ENCODE measurements around the gene UQCC5.
"Not testable (repeated sequence)": the region's sequence is repeated elsewhere in the genome, so short reads cannot be mapped to it uniquely, and the experiment has no call there.

The UQCC5 gene

DNA sequence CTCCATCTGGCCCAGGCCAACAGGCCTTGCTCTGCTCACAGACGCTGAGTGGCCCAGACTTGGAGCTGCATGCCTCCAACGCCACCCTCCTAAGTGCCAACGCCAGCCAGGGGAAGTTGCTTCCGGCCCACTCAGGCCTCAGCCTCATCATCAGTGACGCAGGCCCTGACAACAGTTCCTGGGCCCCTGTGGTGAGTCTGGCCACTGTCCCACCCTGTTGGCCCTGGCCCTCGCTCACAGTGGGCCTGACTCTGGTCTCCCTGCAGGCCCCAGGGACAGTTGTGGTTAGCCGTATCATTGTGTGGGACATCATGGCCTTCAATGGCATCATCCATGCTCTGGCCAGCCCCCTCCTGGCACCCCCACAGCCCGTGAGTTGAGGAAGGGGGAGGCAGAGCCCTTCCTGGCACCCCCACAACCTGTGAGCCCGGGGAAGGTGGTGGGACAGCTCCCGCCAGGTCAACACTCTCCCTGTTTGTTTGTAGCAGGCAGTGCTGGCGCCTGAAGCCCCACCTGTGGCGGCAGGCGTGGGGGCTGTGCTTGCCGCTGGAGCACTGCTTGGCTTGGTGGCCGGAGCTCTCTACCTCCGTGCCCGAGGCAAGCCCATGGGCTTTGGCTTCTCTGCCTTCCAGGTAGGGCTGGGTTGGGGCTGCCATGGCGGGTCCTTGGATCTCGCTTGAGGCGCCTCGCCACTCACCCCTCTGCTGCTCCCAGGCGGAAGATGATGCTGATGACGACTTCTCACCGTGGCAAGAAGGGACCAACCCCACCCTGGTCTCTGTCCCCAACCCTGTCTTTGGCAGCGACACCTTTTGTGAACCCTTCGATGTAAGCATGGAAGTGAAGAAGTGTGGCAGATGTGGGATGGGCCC is 12.8 kb upstream of the UQCC5 start:
- DNase-seq (ENCODE audit: low spot score), result no peak

GRCh38 chr3:52524258-52524751 is 12.1 kb upstream of the UQCC5 start:
- DNase-seq (ENCODE audit: low spot score), result no peak

DNA sequence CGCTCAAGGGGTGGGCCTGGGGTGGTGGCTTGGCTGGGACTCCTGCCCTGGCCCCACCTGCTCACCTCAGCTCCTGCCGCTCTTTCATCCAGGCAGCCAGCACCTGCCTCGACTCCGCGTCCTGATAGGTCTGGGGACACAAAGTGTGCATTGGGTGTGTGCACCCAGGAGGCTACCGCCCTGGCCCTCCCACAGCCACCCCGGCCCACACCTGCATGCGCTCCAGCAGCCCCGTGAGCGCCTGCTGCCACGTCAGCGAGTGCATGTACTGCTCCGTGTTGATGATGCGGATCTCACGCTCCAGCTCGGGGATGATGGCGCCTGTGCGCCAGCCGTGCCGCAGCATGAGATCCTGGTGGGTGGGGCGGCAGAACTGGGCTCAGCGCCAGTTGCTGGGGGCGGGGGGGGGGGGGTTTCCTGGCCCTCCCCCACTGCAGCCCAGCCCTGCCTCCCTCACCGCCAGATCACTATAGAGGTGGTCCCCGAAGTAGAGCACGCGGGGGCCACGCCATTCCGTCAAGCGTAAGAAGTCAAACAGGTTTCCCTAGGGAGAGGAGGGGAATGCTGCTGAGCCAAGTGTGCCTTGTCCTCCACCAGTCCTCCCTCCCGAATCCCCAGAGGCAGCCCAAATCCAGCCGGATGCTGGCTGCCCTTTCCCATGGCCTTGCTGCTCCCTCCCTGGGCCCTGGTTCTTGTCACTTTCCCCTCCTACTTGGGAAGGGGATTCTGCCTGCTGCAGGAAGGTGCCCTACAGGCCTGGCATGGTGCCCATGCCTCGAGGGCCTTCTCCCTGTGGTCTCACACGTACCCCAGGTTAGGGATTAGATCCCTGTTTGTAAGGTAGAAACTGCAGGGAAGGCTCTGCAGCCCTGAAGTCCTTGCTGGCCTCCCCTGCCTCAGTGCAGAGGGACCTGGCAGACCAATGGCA is 11.4 kb upstream of the UQCC5 start:
- peak; percentile 69 for DNase-seq (ENCODE audit: low spot score)

DNA sequence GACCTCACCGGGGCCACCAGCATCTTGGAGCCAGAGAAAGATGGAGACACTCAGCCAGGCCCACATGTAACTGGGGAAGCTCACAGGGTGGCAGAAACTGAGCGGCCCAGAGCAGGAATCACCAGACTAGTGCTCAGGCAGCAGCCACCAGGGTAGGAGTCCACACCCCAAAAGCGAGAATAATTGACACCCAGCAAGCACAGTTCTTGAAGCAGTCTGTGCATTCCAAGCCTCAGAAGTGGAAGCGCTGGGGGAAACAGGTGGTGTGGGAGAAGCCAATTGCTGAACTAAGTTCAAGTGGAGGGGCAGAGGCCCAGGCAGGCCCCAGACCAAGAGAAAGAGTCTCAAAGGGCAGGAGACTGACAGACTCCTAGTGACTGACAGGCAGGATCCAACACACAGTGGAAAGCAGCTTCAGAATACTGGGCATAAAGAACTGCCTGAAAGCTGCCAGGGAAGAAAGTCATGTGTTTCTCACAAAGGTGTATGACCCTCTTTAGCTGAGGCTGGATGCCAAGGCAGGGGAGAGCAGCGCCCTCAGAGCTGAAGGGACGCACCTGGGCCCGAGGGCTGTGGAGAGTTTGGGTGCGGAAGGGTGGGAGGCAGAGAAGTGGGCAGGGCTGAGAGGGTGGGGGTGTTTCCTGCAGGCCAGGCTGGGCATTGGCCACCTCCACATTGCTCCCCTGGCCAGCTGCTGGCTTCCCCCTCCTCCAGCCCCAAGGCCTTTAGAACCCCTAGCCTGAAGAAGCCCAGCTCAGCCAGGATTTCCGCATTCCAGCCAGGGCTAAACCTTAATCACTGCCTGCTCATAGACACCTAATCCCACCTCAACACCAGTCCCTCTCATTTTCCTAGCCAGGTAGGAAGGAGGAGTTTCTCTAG is 10.5 kb upstream of the UQCC5 start:
- no peak for DNase-seq (ENCODE audit: low spot score)

DNA sequence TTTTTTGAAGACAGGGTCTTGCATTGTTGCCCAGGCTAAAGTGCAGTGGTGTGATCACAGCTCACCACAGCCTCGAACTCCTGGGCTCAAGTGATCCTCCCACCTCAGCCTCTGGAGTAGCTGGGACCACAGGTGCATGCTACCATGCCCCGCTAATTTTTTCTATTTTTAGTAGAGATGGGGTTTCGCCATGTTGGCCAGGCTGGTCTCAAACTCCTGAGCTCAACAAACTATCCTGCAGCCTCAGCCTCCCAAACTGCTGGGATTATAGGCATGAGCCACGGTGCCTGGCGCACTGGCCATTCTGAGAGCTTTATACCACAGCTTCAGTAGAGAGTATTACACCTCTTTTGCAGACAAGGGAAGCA is 9.8 kb upstream of the UQCC5 start:
- not testable (repeated sequence) for DNase-seq (ENCODE audit: low spot score)

GRCh38 chr3:52527039-52527731 is 9.2 kb upstream of the UQCC5 start:
- no peak for DNase-seq (ENCODE audit: low spot score)

DNA sequence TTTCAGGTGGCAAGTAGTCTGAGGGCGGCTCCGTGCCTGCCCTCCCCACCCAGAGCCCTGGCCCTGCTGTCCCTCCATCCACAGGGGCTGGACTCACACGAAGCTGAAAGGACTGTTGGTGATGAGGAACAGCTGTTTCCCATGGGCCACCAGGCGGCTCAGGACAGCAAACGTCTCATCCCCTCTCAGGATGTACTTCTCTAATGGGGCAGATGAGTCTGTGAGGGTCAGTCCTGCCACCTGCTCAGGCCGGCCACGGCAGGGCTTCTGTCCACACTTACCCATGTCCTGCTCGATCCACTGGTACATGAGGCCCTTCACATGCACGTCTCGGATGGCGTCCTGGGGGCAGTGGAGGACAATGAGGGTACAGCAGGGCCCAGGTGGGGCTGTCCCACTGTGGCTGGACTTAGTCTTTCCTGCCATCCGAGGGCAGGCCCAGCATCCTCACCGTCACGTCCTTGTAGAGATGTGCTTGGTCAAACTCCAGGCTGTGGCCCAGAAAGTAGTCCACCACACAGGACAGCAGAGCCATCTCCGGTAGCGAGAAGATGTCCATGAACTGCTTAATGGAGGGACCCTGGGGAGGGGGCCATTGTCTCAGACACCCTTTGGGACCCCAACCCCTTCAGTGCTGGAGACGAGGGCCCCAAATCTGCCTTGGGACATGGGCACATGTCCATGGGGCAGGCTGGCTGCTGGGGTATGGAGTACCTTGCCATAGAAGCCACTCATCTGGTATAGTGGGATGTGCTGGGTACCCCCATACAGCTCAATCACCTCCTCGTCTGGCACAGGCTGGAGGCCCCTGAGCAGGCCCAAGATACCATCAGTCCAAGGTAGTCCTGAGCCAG is 8.4 kb upstream of the UQCC5 start:
- no peak for DNase-seq (ENCODE audit: low spot score)

DNA sequence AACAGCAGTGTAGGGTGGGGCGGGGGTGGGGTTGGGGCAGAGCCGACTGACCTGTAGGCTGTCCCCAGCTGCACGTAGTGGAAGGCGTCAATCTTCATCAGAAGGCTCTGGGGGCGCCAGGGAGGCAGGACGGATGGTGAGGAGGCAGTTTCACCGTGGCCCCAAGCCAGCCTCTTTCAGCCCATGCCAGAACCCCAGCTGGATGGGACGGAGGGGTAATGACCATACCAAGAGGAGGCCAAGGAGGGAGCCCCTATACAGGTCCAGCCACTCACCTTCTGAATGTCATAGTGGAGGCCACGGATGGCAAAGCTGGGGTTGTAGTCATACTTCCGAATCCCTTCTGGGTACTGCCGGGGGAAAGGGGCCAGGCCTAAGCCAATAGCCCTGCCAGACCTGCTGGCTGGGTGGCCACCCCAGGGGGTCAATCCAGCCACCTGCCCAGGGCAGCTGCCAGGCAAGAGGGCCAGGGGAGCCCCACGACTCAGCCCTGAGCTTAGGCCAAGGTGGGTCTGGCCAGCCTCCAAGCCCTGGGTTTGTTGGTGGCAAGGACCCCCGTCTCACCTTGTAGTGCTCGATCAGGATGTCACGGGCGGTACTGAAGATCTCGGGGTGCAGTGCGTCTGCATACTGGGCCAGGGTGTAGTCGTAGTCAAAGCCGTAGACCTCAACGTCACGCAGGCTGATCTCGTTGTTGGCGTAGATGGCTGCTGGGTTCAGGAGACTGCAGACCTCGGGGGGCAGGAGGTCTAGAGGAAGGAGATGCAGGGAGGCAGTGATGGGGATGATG is 7.6 kb upstream of the UQCC5 start:
- no peak for DNase-seq (ENCODE audit: low spot score)

DNA sequence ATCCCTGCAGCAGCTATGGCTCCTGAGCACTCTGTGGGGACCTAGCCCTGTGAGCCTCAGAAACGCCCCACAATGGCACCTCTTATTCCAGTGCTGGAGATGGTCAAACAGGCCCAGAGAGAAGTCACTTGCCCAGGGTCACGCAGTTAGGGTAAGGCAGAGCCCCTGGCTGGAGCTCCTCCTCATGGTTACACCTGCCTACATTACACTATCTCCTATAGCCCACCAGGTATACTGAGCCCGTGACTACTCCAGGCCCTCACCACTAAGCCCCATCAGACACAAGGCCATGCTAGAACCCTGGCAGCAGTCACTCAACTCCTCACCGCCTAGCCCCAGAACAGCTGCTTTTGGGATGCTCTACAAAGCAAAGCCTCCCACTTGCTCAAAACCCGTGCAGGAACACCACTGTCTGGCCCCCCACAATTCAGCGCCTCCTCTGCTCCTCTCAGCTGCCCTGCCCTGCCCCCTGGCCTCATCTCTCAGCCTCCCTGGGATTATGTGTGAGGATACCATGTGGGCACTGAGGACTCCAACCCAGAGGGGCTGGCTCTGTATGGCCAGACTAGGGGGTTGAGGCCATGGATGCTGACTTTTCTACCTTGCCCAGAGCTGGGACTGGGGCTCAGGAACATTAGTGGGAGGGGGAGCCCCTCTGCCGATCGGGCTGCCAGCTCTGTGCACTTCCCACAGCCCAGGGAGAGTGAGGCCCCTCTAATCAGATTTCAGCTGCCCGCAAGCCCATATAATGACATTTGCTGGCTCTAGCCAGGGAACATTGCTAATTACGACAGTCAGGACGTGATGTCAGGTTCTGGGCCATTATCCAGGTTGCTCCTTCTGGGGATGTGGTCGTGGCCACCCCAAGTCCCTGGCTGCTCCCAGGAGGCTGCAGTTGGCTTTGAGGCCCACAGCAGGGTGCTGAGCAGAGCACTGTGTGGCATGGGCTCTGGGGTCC is 6.8 kb upstream of the UQCC5 start:
- no peak for DNase-seq (ENCODE audit: low spot score)

DNA sequence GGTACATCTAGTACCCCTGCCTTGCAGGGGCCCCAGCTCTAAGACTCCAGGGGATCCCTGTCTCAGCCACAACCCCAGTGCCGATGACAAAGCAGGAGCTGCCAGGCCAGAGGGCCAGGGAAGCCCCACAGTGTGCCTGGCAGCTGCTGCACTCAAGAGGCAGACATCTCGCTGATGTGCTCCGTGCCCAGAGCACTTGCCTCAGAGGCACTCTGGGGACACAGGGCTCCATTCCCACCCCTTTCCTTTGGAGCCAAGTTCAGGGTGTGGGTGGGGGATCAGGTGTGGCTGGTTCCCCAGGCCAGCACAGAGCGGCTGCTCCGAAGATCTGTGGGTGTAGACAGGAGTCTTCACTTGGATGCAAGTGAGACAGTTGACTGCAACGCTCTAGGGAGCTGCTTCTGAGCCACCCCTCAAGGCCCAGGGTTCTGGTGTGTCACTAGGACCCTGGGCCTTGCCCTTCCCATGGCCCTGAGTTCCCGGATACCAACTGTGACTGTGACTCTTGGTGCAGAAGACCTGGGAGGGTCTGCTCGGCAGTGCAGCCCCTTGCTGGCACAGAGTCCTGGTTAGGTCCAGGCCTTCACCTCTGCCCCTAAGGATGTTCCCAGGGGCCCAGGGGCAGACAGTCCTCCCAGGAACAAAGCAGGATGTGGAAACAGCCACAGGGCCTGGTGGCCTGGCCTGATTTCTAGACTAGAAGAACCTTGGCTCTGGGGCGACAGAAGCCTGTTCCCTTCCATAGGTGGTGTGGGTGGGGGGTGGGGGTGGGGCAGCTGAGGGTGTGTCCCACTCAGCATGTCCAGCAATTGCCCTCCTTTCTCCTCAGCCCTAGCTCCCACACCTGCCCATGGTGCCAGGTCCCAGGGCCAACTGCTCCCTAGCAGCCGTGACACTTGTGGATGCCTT is 5.2 kb upstream of the UQCC5 start:
- DNase-seq (ENCODE audit: low spot score), result peak; percentile 12

DNA sequence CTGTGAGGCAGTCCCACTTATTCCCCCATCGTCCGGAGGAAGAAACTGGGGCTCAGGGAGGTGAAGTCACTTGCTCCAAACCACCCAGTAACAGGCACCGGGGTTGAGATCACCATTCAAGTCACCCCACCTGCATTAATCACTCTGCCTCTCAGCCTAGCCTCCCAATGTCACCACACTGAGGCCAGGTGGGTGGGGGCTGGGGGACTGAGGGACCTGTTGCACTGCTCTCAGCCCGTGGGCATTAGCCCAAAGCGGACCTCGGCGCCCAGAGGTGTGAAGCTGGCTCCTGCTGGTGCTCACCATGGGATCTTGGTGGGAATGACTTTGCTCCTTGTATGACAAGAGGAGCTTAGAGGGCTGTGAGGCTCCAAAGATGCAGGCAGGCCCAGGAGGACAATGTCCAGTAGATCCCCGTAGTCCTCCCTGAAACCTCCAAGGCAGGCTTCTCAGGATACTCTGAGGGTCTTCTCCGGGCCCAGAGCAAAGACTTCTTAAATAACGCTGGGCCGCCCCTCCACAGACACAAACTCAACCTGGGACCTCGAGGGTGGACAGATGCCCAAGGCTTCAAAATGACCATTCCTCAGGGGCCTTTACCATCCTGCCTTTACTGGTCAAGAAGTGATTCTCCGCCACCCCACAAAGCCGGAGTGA is 4.4 kb upstream of the UQCC5 start:
- peak; percentile 27 for DNase-seq (ENCODE audit: low spot score)

DNA sequence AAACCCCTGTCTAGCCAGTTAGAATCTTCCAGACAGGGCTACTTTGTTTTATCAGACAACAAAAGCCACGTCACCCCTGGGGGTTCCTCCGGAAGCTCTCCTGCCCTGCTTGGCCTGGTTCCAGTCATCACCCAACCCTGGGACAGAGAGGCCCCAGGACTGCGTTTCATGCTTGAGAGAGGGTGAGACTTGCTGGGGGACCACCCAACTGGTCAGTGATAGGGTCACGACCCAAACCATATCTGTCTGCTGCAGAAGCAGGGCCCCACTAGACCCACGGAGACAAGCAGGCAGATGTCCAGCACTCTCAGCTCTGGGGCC is 3.9 kb upstream of the UQCC5 start:
- DNase-seq (ENCODE audit: low spot score), result peak; percentile 81

DNA sequence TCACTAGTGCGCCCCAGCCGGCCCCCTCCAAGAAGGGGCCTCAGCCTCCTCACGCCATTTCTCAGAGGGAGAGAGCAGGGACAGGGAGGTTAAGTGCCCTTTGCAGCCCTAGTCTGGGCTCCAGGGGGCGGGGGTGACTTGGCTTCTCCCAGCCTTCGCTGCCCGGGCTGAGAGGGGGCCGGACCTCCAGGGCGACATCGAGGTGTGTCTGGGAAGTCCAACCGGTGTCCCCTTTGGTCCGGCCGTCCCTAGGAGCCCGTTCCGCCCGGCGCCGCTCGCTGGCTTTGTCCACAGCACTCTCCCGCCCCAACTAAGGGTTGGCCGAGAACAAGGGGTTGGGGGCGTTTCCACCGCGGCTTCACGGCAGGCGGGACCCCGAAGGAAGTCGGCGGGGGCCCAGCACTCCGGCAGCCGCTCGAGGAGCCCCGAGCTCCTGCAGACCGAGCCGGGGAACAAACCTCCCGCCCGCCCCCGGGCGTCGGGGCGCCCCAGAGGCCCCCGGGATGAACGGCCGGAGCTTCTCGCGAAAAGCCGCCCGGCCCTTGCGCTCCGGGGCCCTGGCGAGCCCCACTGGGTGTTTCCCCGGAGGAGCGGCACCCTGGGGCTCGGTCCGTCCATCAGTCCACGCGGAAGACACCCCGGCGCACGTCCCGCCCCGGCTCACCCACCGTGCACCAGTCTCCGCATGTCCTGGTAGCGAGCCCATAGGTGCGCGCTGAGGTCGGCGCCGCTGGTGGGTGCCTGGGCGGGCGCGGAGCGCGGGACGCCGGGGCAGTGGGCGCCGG is 3.4 kb upstream of the UQCC5 start:
- peak; percentile 67 for DNase-seq (ENCODE audit: low spot score)

DNA sequence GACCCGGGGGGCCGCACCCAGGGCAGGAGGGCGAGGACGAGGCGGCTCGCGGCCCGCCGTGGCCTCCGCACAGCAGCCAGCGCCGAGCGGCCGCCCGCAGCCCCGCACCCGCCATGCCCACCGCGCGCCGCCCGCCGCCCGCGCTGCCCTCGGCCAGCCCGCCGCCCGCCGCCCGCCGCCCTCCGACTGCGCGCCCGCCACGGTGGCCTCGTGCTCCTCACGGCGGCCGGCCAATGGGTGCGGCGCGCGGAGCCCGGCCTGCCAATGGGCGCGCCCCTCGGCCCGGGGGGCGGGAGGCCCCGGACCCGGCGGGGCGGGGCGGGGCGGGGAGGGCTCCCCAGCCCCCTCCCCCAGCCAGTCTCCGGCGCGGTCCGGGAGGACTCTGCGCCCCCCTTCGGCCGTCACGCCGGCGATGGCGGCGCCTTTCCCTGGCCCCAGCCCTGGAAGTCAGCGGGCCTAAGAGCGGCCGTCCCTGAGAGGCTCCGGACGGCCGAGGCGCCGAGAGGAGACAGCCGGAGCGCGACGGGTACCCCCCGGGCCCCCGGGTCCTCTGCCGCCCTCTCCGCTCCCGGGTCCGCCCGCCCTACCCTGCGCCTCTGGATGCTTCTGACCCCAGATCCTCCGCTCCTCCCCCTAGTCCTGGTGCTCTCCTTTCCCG is 2.7 kb upstream of the UQCC5 start, which contains the start of gene NT5DC2:
NT5DC2 (minus strand) TSS at position 235 of the 658 bp plus-strand sequence; CDS start at position 115, 120 bp downstream.
- DNase-seq (ENCODE audit: low spot score), result peak; percentile 94
